HEK293 (cell line): Measurements from ENCODE around the gene GAS2L3.
A peak's percentile ranks its signal among the peaks of the same experiment; 100 is the strongest.

Experiments used
- CTCF ChIA-PET: fragments of 350-600 bp; formaldehyde crosslinking; extraction: SDS; loops from one replicate; lab custom pipeline; 2021; ENCODE audit warnings: antibody characterized with exemption; lab: Yijun Ruan, JAX
- POLR2A ChIA-PET: fragments of 300-600 bp; formaldehyde crosslinking; extraction: SDS; loops from one replicate; lab custom pipeline; 2020; ENCODE audit warnings: antibody characterized with exemption, inconsistent platforms; lab: Yijun Ruan, JAX
- H3K27ac ChIP-seq: fragments of 200-500 bp; sonication (Bioruptor generic); 2 replicates; pipeline ENCODE4 v1.5.1; 2014; ENCODE audit warnings: low read depth, low read length, control low read depth, inconsistent platforms; ENCODE audit errors: extremely low read depth
- H3K36me3 ChIP-seq, 2 experiments: fragments of 200-500 bp in 1 of 2; sonication (Bioruptor generic) in 1 of 2; 1 replicate in 1 of 2; 2 replicates in 1 of 2; pipeline ENCODE4 v1.5.1; 2014 to 2017; ENCODE audit warnings: inconsistent platforms in 2 of 2, low read length in 2 of 2; ENCODE audit not compliant: control insufficient read depth in 2 of 2, insufficient read depth in 1 of 2
- H3K4me1 ChIP-seq: fragments of 200-500 bp; sonication (Bioruptor generic); 2 replicates; pipeline ENCODE4 v1.5.1; 2014; ENCODE audit warnings: mild to moderate bottlenecking, low read length, inconsistent platforms; ENCODE audit not compliant: control insufficient read depth, insufficient read depth
- H3K4me3 ChIP-seq: 2 replicates; pipeline ENCODE4 v1.5.1; 2011; ENCODE audit warnings: low read depth, mild to moderate bottlenecking, control low read depth, low read length, moderate library complexity
- H3K9me3 ChIP-seq: fragments of 200-500 bp; sonication (Bioruptor generic); 2 replicates; pipeline ENCODE4 v1.5.1; 2014; ENCODE audit warnings: low read depth, low read length, inconsistent platforms; ENCODE audit not compliant: control insufficient read depth, insufficient read depth
- BCL11B ChIP-seq: fragments of 450-650 bp; formaldehyde crosslinking; IDR thresholded peaks from 2 replicates; pipeline ENCODE4 v1.5.1; 2016; ENCODE audit warnings: low read depth, missing biosample characterization, missing genetic modification characterization
- ZBTB17 ChIP-seq: fragments of 450-650 bp; formaldehyde crosslinking; IDR thresholded peaks from 2 replicates; pipeline ENCODE4 v1.5.1; 2016; ENCODE audit warnings: missing biosample characterization, missing genetic modification characterization
- ZFP41 ChIP-seq: fragments of 450-650 bp; formaldehyde crosslinking; IDR thresholded peaks from 2 replicates; pipeline ENCODE4 v1.5.1; 2016; ENCODE audit warnings: missing biosample characterization, missing genetic modification characterization, borderline replicate concordance
- ZNF140 ChIP-seq: fragments of 450-650 bp; formaldehyde crosslinking; IDR thresholded peaks from 2 replicates; pipeline ENCODE4 v1.5.1; 2016; ENCODE audit warnings: missing biosample characterization, missing genetic modification characterization
- ZNF184 ChIP-seq: fragments of 450-650 bp; IDR thresholded peaks from 2 replicates; pipeline ENCODE4 v1.5.1; 2018; ENCODE audit warnings: missing biosample characterization, mild to moderate bottlenecking, missing genetic modification characterization
- ZNF24 ChIP-seq: fragments of 450-650 bp; formaldehyde crosslinking; IDR thresholded peaks from 2 replicates; pipeline ENCODE4 v1.5.1; 2016; ENCODE audit warnings: missing biosample characterization, missing genetic modification characterization
- ZNF350 ChIP-seq: fragments of 450-650 bp; formaldehyde crosslinking; IDR thresholded peaks from 2 replicates; pipeline ENCODE4 v1.5.0; 2017; ENCODE audit warnings: missing biosample characterization, mild to moderate bottlenecking, missing genetic modification characterization
- ZNF391 ChIP-seq: fragments of 450-650 bp; formaldehyde crosslinking; IDR thresholded peaks from 2 replicates; pipeline ENCODE4 v1.5.1; 2016; ENCODE audit warnings: low read depth, missing biosample characterization, missing genetic modification characterization, borderline replicate concordance
- ZNF423 ChIP-seq: fragments of 450-650 bp; formaldehyde crosslinking; IDR thresholded peaks from 2 replicates; pipeline ENCODE4 v1.5.1; 2016; ENCODE audit warnings: missing biosample characterization, missing genetic modification characterization
- TF ChIP-seq, protein P1 (sequence below): fragments of 450-650 bp; IDR thresholded peaks from 2 replicates; pipeline ENCODE4 v1.5.1; 2018; ENCODE audit warnings: missing biosample characterization, missing genetic modification characterization
- TF ChIP-seq, protein P2 (sequence below): fragments of 450-650 bp; IDR thresholded peaks from 2 replicates; pipeline ENCODE4 v1.5.1; 2018; ENCODE audit warnings: missing biosample characterization, mild to moderate bottlenecking, missing genetic modification characterization
- TF ChIP-seq, protein P3 (sequence below): fragments of 450-650 bp; formaldehyde crosslinking; IDR thresholded peaks from 2 replicates; pipeline ENCODE4 v1.5.1; 2016; ENCODE audit warnings: missing biosample characterization, missing genetic modification characterization
- TF ChIP-seq, protein P4 (sequence below): fragments of 450-650 bp; formaldehyde crosslinking; IDR thresholded peaks from 2 replicates; pipeline ENCODE4 v1.5.1; 2016; ENCODE audit warnings: missing biosample characterization, missing genetic modification characterization, borderline replicate concordance
- TF ChIP-seq, protein P5 (sequence below): fragments of 450-650 bp; formaldehyde crosslinking; IDR thresholded peaks from 2 replicates; pipeline ENCODE4 v1.5.1; 2016; ENCODE audit warnings: missing biosample characterization, missing genetic modification characterization

GAS2L3 gene

DNA sequence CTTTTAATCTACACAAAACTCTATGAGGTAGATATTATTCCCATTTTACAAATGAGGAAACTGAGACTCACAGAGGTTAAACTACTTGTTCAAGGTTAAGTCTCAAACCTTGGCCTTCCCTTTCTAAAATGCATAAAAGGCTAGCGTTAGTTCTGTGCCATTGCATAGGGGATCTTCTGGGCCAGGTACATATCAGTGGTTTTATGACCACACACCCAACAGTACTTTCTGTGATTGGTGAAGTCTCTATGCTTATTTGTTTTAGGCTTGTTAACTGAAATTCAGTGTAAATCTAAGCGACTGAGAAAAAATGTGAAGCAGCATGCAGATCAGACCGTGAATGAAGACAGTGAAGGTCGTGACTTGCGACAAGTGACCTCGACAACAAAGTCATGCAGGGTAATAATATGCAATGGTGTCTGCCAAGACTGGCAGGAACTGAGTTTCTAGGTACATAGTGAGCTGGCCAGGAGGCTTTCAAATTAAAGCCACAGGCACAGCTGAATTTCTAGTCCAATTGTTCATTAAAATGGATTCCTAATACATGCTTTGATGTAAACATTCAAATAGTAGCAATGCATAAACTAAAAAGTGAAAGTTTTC is 38.8 kb upstream of the GAS2L3 start:
- Histone ChIP-seq H3K4me1 (no peaks in the 10 kb centered on the region), H3K4me3 (no peak overlapping the region), H3K9me3 (no peaks in the 10 kb centered on the region), H3K36me3 (no peaks in the 10 kb centered on the region), H3K27ac (no peak overlapping the region)
- CTCF ChIA-PET: interaction anchor here (0.7 kb wide), 1 partner anchor 300 kb away, joined by 4 read pairs; no protein-coding TSS in a partner anchor
- POLR2A ChIA-PET: no interaction called here
- TF ChIP-seq, protein P1, sequence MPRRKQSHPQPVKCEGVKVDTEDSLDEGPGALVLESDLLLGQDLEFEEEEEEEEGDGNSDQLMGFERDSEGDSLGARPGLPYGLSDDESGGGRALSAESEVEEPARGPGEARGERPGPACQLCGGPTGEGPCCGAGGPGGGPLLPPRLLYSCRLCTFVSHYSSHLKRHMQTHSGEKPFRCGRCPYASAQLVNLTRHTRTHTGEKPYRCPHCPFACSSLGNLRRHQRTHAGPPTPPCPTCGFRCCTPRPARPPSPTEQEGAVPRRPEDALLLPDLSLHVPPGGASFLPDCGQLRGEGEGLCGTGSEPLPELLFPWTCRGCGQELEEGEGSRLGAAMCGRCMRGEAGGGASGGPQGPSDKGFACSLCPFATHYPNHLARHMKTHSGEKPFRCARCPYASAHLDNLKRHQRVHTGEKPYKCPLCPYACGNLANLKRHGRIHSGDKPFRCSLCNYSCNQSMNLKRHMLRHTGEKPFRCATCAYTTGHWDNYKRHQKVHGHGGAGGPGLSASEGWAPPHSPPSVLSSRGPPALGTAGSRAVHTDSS: no peak
- TF ChIP-seq, protein P2, sequence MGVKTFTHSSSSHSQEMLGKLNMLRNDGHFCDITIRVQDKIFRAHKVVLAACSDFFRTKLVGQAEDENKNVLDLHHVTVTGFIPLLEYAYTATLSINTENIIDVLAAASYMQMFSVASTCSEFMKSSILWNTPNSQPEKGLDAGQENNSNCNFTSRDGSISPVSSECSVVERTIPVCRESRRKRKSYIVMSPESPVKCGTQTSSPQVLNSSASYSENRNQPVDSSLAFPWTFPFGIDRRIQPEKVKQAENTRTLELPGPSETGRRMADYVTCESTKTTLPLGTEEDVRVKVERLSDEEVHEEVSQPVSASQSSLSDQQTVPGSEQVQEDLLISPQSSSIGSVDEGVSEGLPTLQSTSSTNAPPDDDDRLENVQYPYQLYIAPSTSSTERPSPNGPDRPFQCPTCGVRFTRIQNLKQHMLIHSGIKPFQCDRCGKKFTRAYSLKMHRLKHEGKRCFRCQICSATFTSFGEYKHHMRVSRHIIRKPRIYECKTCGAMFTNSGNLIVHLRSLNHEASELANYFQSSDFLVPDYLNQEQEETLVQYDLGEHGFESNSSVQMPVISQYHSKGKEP: no peak
- TF ChIP-seq, protein P3, sequence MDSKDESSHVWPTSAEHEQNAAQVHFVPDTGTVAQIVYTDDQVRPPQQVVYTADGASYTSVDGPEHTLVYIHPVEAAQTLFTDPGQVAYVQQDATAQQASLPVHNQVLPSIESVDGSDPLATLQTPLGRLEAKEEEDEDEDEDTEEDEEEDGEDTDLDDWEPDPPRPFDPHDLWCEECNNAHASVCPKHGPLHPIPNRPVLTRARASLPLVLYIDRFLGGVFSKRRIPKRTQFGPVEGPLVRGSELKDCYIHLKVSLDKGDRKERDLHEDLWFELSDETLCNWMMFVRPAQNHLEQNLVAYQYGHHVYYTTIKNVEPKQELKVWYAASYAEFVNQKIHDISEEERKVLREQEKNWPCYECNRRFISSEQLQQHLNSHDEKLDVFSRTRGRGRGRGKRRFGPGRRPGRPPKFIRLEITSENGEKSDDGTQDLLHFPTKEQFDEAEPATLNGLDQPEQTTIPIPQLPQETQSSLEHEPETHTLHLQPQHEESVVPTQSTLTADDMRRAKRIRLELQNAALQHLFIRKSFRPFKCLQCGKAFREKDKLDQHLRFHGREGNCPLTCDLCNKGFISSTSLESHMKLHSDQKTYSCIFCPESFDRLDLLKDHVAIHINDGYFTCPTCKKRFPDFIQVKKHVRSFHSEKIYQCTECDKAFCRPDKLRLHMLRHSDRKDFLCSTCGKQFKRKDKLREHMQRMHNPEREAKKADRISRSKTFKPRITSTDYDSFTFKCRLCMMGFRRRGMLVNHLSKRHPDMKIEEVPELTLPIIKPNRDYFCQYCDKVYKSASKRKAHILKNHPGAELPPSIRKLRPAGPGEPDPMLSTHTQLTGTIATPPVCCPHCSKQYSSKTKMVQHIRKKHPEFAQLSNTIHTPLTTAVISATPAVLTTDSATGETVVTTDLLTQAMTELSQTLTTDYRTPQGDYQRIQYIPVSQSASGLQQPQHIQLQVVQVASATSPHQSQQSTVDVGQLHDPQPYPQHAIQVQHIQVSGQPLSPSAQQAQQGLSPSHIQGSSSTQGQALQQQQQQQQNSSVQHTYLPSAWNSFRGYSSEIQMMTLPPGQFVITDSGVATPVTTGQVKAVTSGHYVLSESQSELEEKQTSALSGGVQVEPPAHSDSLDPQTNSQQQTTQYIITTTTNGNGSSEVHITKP (tag by site-specific recombination): no peak
- TF ChIP-seq ZNF423 (tag by site-specific recombination) (no peak), BCL11B (tag by site-specific recombination) (no peak), ZNF24 (tag by site-specific recombination) (no peak), ZFP41 (no peak), ZNF350 (tag by site-specific recombination) (no peak), ZNF391 (tag by site-specific recombination) (no peak), ZNF184 (tag by site-specific recombination) (no peak)
- TF ChIP-seq, protein P4, sequence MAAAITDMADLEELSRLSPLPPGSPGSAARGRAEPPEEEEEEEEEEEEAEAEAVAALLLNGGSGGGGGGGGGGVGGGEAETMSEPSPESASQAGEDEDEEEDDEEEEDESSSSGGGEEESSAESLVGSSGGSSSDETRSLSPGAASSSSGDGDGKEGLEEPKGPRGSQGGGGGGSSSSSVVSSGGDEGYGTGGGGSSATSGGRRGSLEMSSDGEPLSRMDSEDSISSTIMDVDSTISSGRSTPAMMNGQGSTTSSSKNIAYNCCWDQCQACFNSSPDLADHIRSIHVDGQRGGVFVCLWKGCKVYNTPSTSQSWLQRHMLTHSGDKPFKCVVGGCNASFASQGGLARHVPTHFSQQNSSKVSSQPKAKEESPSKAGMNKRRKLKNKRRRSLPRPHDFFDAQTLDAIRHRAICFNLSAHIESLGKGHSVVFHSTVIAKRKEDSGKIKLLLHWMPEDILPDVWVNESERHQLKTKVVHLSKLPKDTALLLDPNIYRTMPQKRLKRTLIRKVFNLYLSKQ: no peak

DNA sequence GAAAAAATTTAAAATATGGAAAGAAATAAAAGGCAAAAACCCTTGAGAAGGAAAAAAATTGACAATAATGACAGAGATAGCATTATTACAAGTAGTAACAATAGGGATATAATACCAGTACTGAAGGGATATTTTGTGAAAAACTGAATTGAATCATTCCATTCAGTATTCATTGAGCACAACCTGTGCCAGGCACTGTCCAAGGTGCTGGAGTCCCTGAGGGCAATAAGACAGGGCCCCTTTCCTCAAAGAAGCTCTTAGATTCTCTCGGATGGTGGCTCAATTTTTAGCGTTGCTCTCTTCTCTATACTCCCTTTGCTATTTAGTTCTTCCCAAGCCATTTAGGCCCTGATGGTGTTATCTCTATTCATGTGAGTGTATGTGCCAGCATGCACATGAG is 34.3 kb upstream of the GAS2L3 start:
- TF ChIP-seq ZBTB17 (tag by site-specific recombination) (no peak), ZNF140 (tag by site-specific recombination) (no peak)
- TF ChIP-seq, protein P5, sequence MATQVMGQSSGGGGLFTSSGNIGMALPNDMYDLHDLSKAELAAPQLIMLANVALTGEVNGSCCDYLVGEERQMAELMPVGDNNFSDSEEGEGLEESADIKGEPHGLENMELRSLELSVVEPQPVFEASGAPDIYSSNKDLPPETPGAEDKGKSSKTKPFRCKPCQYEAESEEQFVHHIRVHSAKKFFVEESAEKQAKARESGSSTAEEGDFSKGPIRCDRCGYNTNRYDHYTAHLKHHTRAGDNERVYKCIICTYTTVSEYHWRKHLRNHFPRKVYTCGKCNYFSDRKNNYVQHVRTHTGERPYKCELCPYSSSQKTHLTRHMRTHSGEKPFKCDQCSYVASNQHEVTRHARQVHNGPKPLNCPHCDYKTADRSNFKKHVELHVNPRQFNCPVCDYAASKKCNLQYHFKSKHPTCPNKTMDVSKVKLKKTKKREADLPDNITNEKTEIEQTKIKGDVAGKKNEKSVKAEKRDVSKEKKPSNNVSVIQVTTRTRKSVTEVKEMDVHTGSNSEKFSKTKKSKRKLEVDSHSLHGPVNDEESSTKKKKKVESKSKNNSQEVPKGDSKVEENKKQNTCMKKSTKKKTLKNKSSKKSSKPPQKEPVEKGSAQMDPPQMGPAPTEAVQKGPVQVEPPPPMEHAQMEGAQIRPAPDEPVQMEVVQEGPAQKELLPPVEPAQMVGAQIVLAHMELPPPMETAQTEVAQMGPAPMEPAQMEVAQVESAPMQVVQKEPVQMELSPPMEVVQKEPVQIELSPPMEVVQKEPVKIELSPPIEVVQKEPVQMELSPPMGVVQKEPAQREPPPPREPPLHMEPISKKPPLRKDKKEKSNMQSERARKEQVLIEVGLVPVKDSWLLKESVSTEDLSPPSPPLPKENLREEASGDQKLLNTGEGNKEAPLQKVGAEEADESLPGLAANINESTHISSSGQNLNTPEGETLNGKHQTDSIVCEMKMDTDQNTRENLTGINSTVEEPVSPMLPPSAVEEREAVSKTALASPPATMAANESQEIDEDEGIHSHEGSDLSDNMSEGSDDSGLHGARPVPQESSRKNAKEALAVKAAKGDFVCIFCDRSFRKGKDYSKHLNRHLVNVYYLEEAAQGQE (tag by site-specific recombination): peak; percentile 97
- Histone ChIP-seq H3K27ac (no peak overlapping the region), H3K9me3 (no peaks in the 10 kb centered on the region), H3K36me3 (no peaks in the 10 kb centered on the region), H3K4me1 (no peaks in the 10 kb centered on the region), H3K4me3 (no peak overlapping the region)
- ChIA-PET POLR2A (no interaction called here), CTCF (interaction anchor here (0.7 to 6.1 kb wide), 2 partner anchors 15 to 192 kb away, joined by 6 to 32 read pairs; no protein-coding TSS in a partner anchor)
